Measurements from ENCODE around the gene SLU7. TPM values are rescaled to one million over a fixed set of nuclear protein-coding genes. Genes with fewer than 3 reads are reported as not detected.

The SLU7 gene
- 37.2 to 72.6 TPM (median 44.1 TPM) in 5 replicates for total RNA-seq (2022; extraction: Qiagen RNA extraction)

DNA sequence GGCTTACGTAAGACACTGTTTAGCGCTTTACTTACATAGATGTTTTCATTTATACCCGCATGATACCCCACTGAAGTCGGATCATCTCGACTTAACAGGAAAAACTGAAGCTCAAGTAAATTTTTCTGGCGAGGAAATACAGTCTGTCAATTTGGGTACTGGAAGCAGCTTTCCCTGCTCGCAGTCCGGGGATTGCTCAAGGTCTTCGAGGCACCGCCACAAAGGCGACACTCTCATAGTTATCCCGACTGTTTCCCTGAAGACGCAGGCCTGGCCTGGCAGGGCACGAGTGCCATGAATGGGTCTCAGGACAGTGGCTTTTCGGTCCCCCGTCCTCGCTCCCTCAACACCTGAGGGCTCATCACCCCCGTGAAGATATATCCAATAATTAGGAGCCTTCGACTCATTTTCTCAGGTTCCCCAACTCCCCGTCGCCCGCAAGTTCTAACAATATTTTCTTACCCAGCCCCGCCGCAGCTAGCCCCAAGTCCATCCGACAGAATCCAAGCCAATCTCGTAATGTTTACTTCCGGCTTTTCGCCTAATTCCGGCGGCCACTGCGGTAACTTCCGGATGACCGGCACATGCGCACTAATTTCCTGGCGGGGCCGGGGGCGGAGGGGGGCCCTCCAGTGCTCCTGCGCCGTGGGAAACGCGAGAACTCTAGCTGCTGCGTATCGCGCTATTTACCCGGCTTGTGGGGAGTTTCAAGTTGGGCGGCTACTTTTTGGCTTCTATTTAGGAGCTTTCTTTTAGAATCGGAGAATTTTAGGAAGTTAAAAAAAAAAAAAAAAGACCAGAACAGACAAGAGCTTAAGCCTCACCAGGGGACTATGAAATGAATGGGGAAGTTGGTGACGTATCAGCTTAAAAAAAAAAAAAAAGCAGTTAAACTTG is at the start of gene SLU7:
SLU7 (minus strand) TSS at position 521 of the 897 bp plus-strand sequence. CDS start 3,787 bp downstream, outside the sequence.

DNA sequence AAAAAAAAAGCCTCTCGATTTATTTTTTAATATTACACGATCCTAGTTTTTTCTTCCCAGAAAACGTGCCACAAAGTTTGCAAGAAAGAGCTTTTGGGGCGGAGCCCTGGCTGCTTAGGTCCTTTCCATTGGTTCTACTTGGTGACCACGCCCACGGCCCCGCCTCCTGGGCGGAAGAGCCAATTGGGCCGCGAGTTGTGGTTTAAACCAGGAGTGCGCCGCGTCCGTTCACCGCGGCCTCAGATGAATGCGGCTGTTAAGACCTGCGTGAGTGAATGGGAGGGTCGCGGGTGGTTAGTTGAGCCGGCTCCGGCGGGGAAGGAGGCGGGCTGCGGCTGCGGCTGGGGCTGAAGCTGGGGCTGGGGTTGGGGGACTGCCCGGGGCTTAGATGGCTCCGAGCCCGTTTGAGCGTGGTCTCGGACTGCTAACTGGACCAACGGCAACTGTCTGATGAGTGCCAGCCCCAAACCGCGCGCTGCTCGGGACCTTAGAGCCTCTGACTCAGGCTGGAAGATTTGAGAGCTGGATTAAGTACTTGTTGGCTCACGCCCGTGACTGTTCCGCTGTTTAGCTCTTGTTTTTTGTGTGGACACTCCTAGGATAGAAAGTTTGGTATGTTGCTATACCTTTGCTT is 2.9 kb upstream of the SLU7 start, which contains the start of gene PTTG1:
PTTG1 (plus strand) TSS at position 231 of the 634 bp plus-strand sequence. CDS start 458 bp downstream, outside the sequence.

DNA sequence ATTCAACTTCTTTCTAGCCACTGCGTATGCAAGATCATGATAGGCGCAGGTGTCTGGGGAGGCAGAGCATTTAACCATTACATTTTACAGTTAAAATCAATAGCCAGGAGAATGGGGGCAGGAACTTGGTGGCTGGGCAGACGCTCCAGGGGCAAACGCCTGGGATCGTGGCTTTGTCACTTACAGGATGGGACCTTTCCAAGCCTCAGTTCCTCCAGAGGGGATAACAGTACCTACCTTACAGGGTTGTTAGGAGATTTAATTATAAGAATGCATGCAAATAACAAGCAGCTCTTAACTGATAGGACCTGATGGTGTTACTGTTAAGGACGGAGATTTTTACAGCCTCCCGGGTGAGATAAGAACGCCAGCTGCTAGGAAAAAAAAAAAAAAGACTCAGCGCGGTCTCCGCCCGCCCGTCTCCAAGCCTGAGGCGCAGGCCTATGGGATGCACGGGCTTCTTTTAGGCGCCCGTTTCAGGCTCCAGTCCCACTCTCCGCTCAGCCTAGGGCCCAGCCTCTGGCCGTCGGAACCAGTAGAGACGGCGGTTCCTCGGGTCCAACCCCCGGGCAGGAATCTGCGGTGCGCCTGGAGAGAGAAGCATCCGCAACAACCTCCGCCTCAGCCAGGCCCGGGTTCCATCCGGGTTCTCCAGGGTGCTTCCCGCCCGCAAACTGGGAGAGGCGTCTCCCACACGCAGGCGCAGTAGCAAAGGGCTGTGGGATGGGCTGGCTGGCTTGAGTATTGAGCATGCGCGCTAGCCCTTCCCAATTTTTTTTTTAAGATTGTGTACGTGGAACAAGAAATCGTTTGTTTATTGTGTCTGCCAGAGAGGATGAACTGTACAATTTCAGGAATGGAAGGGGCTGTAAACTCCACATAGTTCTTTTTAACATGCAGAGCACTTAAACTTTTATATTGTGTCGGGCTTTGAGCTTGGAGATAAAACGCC is 19.2 kb downstream of the SLU7 start, which contains the start of gene FAM200C:
FAM200C (minus strand) TSS at position 653 of the 952 bp plus-strand sequence. CDS start 4,564 bp downstream, outside the sequence.

DNA sequence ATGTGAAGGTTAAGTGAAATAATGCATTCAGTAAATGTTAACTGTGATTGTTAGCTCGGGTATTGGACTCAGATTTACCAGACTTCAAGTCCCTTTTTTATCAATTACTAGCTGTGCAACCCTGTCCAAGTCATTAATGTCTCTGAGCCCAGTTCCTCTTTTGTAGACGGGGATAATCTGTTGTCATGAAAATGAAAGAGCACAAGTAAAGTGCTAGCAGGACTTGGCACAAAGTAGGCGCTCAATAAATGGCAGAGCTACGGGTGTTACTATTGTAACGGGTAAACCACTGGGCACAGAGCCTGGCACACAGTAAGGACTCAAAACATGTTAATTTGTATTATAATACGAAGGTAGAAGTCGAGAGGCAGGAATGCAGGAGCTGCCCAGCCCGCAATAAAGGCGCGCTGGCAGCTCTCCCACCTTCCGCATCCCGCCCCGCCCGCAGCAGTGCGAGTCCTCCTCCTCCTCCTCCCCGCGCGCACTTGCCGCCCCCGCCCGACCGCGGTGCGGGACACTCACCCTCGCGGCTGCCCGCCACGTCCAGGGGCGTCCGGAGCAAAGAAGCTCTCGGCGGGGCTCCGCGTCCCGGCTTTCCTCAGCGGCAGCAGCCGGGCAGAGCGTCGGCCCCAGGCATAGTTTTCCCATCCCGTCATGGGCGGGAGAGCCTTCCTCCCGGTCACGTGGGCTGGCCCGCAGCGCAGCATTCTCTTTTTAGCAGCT is 48.7 kb downstream of the SLU7 start, which contains the start of gene C1QTNF2:
C1QTNF2 (minus strand) TSS at position 637 of the 723 bp plus-strand sequence. CDS start 15,615 bp downstream, outside the sequence.

Other genes starting within 250 kb of the SLU7 start
- 0.92 to 1.4 TPM (median 1.1 TPM) in 5 replicates for gene FABP6, start 189.6 kb downstream of the SLU7 start, total RNA-seq (2022; extraction: Qiagen RNA extraction)
- gene CCNJL, start 106.5 kb downstream of the SLU7 start, total RNA-seq (2022; extraction: Qiagen RNA extraction), result 11.0 to 15.4 TPM (median 13.6 TPM) in 5 replicates
- 0.05 to 0.22 TPM (median 0.15 TPM) in 5 replicates for gene C1QTNF2, start 48.5 kb downstream of the SLU7 start, total RNA-seq (2022; extraction: Qiagen RNA extraction)
- 1.9 to 2.6 TPM (median 2.4 TPM) in 5 replicates for gene FAM200C, start 19.0 kb downstream of the SLU7 start, total RNA-seq (2022; extraction: Qiagen RNA extraction)
- 199 to 299 TPM (median 208 TPM) in 5 replicates for gene PTTG1, start 2.8 kb upstream of the SLU7 start, total RNA-seq (2022; extraction: Qiagen RNA extraction)

All from A549 treated with CORT108297 at 1 μM for 4 hours (cell line).